ENCODE data around the gene INPP5E.

Gene INPP5E

DNA sequence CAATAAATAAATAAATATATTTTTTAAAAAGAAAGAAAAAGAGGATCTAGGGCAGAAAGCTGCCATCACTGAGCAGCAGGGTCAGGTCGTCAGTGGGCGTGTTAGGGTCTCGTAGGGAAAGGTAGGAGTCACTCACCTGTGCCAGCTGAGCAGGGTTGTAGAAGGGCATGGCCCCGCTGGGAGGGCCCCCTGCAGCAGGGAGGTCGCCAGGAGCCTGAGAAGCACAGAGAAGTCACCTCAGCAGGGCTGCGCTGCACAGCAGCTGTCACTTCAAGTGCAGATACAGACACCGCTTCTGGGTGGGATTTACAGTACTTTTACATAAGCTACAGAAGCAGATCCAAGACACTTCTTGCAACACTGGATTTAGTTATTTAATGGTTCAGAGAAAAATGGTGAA, 4.0 kb upstream of the INPP5E start:
- no peak for TF ChIP-seq CTCF (IDR thresholded peaks at IDR 0.05; ENCODE audit: low read depth, low read length)
- no peak overlapping the region for H3K4me3 ChIP-seq (ENCODE audit: low read depth, low read length)

DNA sequence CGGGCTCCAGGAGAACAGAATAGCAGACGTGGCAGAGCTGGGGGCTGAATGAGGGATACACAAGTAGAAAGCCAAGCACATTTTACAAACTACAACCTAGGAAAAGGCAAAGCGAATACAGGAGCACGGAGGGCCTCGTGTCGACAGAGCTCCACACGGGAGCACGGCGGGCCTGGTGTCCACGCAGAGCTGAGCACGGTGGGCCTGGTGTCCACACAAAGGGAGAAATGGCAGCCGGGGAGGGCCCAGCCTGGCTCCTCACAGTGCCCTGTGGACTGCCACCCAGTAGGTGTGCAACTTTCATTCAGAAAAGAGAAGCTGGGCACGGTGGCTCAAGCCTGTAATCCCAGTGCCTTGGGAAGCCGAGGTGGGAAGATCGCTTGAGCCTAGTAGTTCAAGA, 3.4 kb upstream of the INPP5E start:
- no peak for TF ChIP-seq CTCF (IDR thresholded peaks at IDR 0.05; ENCODE audit: low read depth, low read length)
- no peak overlapping the region for H3K4me3 ChIP-seq (ENCODE audit: low read depth, low read length)

- no peak for TF ChIP-seq CTCF (IDR thresholded peaks at IDR 0.05; ENCODE audit: low read depth, low read length)
- H3K4me3 ChIP-seq (ENCODE audit: low read depth, low read length): no peak overlapping the region
These were observed 2.6 kb upstream of the INPP5E start for GRCh38 chr9:136442265-136442664.

DNA sequence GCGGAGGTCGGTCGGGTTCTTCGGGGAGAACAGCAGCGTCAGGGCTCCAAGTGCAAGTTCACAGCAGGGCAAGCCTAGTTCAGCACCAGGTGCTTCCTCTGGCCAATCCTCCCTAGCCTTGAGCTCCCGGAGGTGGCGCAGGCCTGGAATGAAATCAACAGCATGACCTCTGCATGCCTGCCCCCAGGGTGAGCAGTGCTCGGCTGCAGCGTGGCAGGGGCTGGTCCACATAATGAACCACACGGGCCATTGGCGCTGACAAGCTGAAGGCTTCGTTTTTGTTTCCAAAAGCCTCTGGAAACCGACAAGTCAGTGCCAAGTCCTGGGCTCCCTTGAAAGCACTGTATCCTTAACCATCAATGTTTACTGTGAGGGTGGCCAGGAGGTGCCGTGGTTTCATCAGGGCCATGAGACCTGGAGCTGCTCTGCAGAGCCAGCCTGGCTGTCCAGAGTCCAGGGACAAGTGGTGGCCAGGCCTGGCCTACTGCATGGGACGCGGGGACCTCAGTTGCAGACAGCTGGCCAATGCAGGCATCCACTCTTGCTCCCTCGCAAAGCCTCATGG, 2.1 kb upstream of the INPP5E start:
- TF ChIP-seq CTCF (IDR thresholded peaks at IDR 0.05; ENCODE audit: low read depth, low read length): no peak
- H3K4me3 ChIP-seq (ENCODE audit: low read depth, low read length): no peak overlapping the region

DNA sequence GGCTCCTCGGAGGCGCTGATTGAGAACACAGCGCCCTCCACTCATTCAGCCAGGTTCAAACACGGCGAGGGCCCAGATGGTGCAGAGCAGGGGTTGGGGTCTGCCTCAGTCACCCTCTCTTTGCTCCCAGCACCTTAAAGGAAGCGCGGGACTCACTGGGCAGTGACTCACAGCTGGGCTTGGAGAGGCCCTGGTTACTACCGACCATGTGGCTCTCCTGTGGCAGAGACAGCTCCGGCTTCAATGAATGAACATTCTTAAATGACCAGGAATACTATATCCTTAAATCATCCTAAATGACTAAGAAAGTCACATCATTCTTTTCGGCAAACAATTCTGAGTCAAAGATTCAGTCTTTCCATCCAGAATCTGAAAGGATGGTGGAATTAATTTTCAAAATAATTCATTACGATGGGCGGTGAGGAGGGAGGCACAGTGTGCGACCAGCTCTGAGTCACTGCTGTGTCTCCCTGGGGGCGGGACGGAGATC, 1.6 kb upstream of the INPP5E start:
- no peak for TF ChIP-seq CTCF (IDR thresholded peaks at IDR 0.05; ENCODE audit: low read depth, low read length)
- no peak overlapping the region for H3K4me3 ChIP-seq (ENCODE audit: low read depth, low read length)

GRCh38 chr9:136438548-136439480, 831 bp downstream of the INPP5E start:
- H3K4me3 ChIP-seq (ENCODE audit: low read depth, low read length): peak overlapping the region; percentile 82
- no peak for TF ChIP-seq CTCF (IDR thresholded peaks at IDR 0.05; ENCODE audit: low read depth, low read length)

Data from WI38 (cell line).